ENCODE measurements around the gene CNTNAP5.

DNA sequence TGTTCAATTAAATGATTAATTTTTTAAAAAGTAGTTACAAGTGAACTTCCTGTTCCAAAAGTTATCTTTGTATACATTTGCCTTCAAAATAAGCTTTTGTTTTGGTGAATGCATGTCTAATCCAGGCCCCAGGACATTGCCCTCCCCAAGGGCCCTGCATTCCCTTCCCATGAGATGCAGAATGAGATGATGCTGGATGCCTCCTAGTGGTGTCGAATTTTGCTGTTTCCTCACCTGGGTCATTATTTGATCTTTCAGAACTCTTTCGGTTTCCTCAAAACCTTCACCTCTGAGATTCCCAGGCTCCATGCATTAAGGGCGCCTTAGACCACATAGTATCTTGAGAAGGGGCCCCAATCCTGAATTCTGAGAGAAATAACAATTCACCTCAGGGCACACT, 728.8 kb downstream of the CNTNAP5 start:
- TF ChIP-seq POLR2AphosphoS5 (IDR thresholded peaks at IDR 0.05; ENCODE audit: low read depth, low read length) (no peak), KDM5A (IDR thresholded peaks at IDR 0.05; ENCODE audit: low read length) (no peak), EZH2 (IDR thresholded peaks at IDR 0.05; ENCODE audit: low read depth, low read length, severe bottlenecking) (no peak)

Data from H1 (cell line).